ENCODE measurements around the gene SCMH1. TPM values are rescaled to one million over a fixed set of nuclear protein-coding genes. Genes with fewer than 3 reads are reported as not detected.
"Not testable (repeated sequence)": the region's sequence is repeated elsewhere in the genome, so short reads cannot be mapped to it uniquely, and the experiment has no call there.

The SCMH1 gene
- total RNA-seq, 1 experiment from 2014 or later: 25.9 TPM

DNA sequence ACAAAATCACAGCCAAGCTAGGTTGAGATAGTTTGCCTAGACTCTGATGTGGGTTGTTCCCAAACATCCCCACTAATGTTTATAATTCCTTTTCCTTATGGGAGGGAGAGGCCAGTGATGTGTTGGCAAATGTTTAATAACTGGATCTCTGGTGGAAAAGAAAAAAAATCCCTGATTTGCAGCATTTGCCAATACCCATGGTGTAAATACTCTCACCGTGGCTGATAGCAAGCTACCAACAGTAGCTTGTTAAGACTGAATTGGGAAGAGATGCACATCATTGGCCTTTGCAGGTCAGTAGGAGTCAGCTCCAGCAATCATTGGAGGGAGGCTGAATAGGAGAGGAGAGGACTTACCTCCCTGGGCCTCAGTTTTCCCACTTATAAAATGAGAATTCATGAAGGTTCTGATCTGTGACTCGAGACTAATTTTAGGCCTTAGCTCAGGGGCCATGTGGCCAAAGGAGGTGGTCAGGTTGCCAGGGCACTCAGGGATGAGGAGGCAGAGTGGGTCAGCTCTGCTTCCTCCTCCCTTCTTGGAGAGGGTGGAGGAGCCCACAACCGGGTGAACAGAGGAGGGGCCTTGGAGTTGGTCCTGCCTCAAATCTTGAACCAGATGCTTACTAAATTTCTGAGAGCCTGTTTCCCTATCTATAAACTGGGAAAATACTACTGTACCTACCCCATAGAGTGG lies 20.0 kb upstream of the SCMH1 start:
- TF ChIP-seq, protein P1, sequence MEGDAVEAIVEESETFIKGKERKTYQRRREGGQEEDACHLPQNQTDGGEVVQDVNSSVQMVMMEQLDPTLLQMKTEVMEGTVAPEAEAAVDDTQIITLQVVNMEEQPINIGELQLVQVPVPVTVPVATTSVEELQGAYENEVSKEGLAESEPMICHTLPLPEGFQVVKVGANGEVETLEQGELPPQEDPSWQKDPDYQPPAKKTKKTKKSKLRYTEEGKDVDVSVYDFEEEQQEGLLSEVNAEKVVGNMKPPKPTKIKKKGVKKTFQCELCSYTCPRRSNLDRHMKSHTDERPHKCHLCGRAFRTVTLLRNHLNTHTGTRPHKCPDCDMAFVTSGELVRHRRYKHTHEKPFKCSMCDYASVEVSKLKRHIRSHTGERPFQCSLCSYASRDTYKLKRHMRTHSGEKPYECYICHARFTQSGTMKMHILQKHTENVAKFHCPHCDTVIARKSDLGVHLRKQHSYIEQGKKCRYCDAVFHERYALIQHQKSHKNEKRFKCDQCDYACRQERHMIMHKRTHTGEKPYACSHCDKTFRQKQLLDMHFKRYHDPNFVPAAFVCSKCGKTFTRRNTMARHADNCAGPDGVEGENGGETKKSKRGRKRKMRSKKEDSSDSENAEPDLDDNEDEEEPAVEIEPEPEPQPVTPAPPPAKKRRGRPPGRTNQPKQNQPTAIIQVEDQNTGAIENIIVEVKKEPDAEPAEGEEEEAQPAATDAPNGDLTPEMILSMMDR (IDR thresholded peaks at IDR 0.05; ENCODE audit: unreplicated experiment): no peak
- Mint-ChIP-seq H3K4me3 (ENCODE audit: low read depth, unreplicated experiment) (no peak overlapping the region), H3K36me3 (ENCODE audit: insufficient read depth, unreplicated experiment) (no peaks in the 10 kb centered on the region), H3K27me3 (ENCODE audit: unreplicated experiment) (no peaks in the 10 kb centered on the region), H3K4me1 (ENCODE audit: low read depth, unreplicated experiment) (no peaks in the 10 kb centered on the region), H3K27ac (ENCODE audit: unreplicated experiment) (no peak overlapping the region), H3K9me3 (ENCODE audit: low read depth, unreplicated experiment) (no peaks in the 10 kb centered on the region)
- DNase-seq: no peak
- no TSS peak for BruUV-seq (replicated peaks)
- intact Hi-C loops (cut with micrococcal nuclease; ENCODE audit: unreplicated experiment): no loop called here
- CTCF ChIA-PET: no interaction called here

DNA sequence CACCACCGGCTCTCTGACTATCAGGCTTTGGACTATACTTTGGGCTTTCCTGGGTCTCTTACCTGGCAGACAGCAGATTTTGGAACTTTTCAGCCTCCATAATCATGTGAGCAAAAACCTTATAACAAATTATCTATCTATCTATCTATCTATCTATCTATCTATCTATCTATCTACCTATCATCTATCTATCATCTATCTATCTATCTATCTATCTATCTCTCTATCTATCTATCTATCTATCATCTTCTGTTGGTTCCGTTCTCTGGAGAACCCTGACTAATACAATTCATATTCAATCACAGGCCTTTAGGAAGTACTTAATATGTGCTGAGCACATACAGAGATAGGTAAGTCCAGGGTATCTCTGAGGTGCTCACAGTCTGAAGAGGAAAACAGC lies 18.7 kb upstream of the SCMH1 start:
- Mint-ChIP-seq H3K4me3 (ENCODE audit: low read depth, unreplicated experiment) (no peak overlapping the region), H3K27ac (ENCODE audit: unreplicated experiment) (no peak overlapping the region), H3K4me1 (ENCODE audit: low read depth, unreplicated experiment) (no peaks in the 10 kb centered on the region), H3K27me3 (ENCODE audit: unreplicated experiment) (peaks cover 13% of the 10 kb centered on the region), H3K36me3 (ENCODE audit: insufficient read depth, unreplicated experiment) (no peaks in the 10 kb centered on the region), H3K9me3 (ENCODE audit: low read depth, unreplicated experiment) (no peaks in the 10 kb centered on the region)
- CTCF ChIA-PET: no interaction called here
- TF ChIP-seq, protein P1 (IDR thresholded peaks at IDR 0.05; ENCODE audit: unreplicated experiment): no peak
- no TSS peak for BruUV-seq (replicated peaks)
- DNase-seq: no peak
- intact Hi-C loops (cut with micrococcal nuclease; ENCODE audit: unreplicated experiment): no loop called here

DNA sequence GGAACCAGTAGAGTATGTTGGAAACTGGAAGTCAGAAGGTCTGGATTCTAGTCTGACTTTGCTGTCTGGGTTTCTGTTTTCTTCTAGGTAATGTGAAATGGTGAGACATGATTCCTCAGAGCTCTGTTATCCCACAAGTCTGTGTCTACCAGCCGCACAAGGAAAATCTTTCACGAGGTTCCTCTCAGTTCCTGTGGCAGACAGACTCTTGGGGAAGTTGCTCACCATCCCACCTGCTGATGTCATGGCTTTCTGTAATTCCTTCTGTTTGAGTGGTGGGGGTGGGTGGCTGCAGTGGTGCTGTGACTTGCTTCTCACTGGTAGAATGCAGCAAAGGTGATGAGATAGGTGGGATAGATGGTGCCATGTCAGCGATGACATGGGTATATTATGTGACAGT lies 17.1 kb upstream of the SCMH1 start:
- Mint-ChIP-seq H3K36me3 (ENCODE audit: insufficient read depth, unreplicated experiment) (no peaks in the 10 kb centered on the region), H3K4me3 (ENCODE audit: low read depth, unreplicated experiment) (no peak overlapping the region), H3K9me3 (ENCODE audit: low read depth, unreplicated experiment) (no peaks in the 10 kb centered on the region), H3K27me3 (ENCODE audit: unreplicated experiment) (peaks cover 15% of the 10 kb centered on the region), H3K27ac (ENCODE audit: unreplicated experiment) (no peak overlapping the region), H3K4me1 (ENCODE audit: low read depth, unreplicated experiment) (peaks cover 3% of the 10 kb centered on the region)
- intact Hi-C loops (cut with micrococcal nuclease; ENCODE audit: unreplicated experiment): no loop called here
- DNase-seq: no peak
- CTCF ChIA-PET: interaction anchor here (0.7 kb wide), 1 partner anchor 10 kb away, joined by 3 read pairs; no protein-coding TSS in a partner anchor
- BruUV-seq (replicated peaks): no TSS peak
- TF ChIP-seq, protein P1 (IDR thresholded peaks at IDR 0.05; ENCODE audit: unreplicated experiment): no peak

DNA sequence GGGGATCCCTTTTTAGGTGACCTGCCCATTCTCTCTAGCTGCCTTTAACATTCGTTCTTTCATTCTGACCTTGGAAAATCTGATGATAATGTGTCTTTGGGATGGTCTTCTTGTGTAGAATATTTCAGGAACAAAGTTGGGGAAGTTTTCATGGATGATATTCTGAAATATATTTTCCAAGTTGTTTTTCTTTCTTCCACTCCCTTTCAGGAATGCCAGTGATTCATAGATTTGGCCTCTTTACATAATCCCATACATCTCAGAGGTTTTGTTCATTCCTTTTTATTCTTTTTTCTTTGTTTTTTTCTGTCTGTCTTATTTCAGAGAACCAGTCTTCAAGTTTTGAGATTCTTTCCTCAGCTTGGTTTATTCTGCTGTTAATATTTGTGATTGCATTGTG lies 13.9 kb upstream of the SCMH1 start:
- no peak for DNase-seq
- H3K36me3 Mint-ChIP-seq (ENCODE audit: insufficient read depth, unreplicated experiment): no peaks in the 10 kb centered on the region
- peaks cover 15% of the 10 kb centered on the region for H3K27me3 Mint-ChIP-seq (ENCODE audit: unreplicated experiment)
- TF ChIP-seq, protein P1 (IDR thresholded peaks at IDR 0.05; ENCODE audit: unreplicated experiment): no peak
- no TSS peak for BruUV-seq (replicated peaks)
- no peak overlapping the region for H3K27ac Mint-ChIP-seq (ENCODE audit: unreplicated experiment)
- H3K4me1 Mint-ChIP-seq (ENCODE audit: low read depth, unreplicated experiment): peaks cover 15% of the 10 kb centered on the region
- H3K4me3 Mint-ChIP-seq (ENCODE audit: low read depth, unreplicated experiment): no peak overlapping the region
- CTCF ChIA-PET: no interaction called here
- intact Hi-C loops (cut with micrococcal nuclease; ENCODE audit: unreplicated experiment): no loop called here
- H3K9me3 Mint-ChIP-seq (ENCODE audit: low read depth, unreplicated experiment): peaks cover 3% of the 10 kb centered on the region

DNA sequence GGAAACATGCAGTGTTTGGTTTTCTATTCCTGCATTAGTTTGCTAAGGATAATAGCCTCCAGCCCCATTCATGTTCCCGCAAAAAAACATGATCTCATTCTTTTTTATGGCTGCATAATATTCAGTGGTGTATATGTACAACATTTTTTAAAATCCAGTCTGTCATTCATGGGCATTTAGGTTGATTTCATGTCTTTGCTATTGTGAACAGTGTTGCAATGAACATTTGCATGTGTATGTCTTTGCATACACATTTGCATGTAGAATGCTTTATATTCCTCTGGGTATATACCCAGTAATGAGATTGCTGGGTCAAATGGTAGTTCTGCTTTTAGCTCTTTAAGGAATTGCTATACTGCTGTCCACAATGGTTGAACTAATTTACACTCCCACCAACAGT lies 9.0 kb upstream of the SCMH1 start:
- H3K9me3 Mint-ChIP-seq (ENCODE audit: low read depth, unreplicated experiment); DNase-seq; intact Hi-C loops (cut with micrococcal nuclease; ENCODE audit: unreplicated experiment); CTCF ChIA-PET; H3K36me3 Mint-ChIP-seq (ENCODE audit: insufficient read depth, unreplicated experiment); BruUV-seq (replicated peaks); H3K27me3 Mint-ChIP-seq (ENCODE audit: unreplicated experiment); H3K27ac Mint-ChIP-seq (ENCODE audit: unreplicated experiment); H3K4me3 Mint-ChIP-seq (ENCODE audit: low read depth, unreplicated experiment): not testable (repeated sequence)
- H3K4me1 Mint-ChIP-seq (ENCODE audit: low read depth, unreplicated experiment): peaks cover 26% of the 10 kb centered on the region
